GM21529 (cell line): ENCODE results near the gene HOMER3.
"Not testable (repeated sequence)": the region's sequence is repeated elsewhere in the genome, so short reads cannot be mapped to it uniquely, and the experiment has no call there.

ENCODE experiments used
- ATAC-seq: cut with Tn5 transposase; IDR thresholded peaks from one replicate; pipeline ENCODE4 v1.9.1; 2021; ENCODE audit not compliant: unreplicated experiment

HOMER3 gene

DNA sequence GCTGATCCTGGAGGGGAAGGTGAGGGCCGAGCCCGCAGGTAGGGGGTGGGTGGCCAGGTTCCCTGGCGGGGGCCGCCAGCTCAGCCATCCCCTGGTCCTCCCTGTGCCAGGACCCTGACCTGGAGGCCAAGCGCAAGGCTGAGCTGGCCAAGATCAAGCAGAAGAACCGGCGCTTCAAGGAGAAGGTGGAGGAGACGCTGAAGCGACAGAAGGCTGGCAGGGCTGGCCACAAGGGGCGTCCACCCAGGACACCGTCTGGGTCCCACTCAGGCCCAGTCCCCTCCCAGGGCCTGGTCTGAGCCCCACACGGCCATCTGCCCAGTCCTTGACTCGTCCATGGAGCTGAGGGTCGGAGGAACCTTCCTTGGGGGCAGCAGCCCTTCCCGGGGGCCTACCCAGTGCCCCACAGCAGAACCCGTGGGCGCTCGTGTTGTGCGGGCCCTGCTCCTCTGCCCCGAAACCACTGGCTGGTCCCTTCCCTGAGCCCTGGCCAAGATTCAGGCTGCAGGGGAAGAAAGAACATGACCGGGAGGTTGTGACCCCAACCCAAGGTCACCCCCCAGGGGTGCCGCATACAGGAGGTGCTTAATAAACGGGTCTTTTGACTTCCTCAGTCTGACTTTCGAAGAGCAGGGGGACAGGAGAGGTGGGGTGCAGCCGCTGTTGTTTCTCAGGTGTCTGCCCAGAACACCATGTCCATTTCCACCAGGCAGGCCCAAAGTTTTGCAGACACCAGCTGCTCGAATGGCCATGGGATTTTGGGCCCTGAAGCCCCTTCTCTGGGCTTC is 12.8 kb downstream of the HOMER3 start:
- no peak for ATAC-seq

- no peak for ATAC-seq
These were observed 16.3 kb downstream of the HOMER3 start for GRCh38 chr19:18924684-18925213.

GRCh38 chr19:18922228-18922985 is 18.6 kb downstream of the HOMER3 start:
- no peak for ATAC-seq

- no peak for ATAC-seq
These were observed 19.4 kb downstream of the HOMER3 start for GRCh38 chr19:18921593-18921992.

DNA sequence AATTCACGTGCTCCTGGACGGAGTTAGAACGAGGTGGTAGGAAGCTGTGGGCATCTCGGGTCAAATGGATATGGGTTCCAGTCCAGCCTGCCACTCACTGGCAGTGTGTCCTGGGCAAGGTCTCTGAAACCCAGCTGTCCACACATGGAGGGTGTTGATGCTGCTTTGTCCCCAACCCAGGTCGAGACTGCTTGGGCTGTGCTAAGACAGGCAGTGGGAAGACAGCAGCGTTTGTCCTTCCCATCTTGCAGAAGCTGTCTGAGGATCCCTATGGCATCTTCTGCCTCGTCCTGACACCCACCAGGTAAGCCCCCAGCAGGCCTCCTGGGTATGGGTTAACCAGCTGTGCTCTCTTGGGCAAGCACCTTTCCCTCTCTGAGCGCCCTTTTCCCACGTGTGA is 20.6 kb downstream of the HOMER3 start:
- ATAC-seq = no peak

GRCh38 chr19:18919900-18920214 is 21.2 kb downstream of the HOMER3 start:
- ATAC-seq = peak; percentile 4

GRCh38 chr19:18919086-18919899 is 21.7 kb downstream of the HOMER3 start, which contains the start of the genes COPE and DDX49:
TSS of gene COPE (minus strand) at chr19:18919387. CDS start at chr19:18919348, 39 bp downstream.
TSS of gene DDX49 (plus strand) at chr19:18919715. CDS start at chr19:18919742, 27 bp downstream.
- peak; percentile 92 for ATAC-seq

DNA sequence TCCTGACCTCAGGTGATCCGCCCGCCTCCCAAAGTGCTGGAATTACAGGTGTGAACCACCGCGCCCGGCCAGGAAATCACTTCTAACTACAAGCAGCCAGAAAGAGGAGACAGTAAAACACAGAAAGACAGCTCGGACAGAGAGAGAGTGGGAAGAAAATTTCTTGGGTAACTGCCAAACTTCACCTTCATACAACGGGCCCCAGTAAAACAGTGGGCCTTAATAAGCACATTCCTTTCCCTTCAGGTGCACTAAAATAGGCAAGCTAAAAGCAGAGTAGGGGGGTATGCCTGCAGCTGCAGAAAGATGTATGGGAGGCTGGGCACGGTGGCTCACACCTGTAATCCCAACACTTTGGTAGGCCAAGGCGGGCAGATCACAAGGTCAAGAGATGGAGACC is 23.4 kb downstream of the HOMER3 start:
- not testable (repeated sequence) for ATAC-seq

DNA sequence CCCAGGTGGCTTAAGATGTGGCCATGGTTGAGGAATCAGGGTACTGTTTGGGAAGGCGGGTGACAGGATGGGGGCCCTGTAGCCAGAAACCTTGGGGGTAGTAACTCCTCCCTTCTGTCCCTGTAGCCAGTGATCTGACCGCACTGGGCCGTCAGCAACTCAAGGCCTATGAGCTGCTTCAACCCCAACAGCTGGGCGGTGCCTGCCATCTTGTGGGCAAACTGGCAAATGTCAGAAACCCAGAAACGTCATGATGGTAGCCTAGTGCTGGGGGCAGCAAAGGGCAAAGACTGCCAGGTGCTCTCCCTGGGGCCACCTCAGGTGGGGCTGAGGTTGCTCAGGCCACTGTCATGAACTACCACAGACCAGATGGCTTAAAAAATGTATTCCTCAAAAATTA is 25.4 kb downstream of the HOMER3 start:
- no peak for ATAC-seq

DNA sequence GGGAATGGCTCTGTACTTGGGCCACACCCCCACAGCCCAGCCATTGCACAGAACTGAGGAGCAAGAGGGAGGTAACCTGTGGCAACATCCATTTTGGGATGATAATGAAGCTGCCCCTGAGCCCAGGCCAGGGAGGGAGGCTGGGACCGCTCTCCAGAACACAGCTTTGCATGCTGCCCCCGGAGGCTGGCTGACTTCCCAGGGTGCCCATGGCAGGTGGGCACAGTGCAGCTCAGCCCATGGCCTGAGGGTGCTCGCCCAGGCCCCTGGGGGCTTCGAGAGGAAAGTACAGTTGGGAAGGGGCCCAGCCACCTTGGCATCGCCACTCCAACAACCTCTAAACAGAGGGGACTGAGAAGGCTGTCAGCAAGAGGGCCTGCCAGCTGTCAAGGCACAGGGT is 27.6 kb downstream of the HOMER3 start:
- ATAC-seq = no peak

GRCh38 chr19:18912933-18913332 is 28.1 kb downstream of the HOMER3 start:
- ATAC-seq = no peak

DNA sequence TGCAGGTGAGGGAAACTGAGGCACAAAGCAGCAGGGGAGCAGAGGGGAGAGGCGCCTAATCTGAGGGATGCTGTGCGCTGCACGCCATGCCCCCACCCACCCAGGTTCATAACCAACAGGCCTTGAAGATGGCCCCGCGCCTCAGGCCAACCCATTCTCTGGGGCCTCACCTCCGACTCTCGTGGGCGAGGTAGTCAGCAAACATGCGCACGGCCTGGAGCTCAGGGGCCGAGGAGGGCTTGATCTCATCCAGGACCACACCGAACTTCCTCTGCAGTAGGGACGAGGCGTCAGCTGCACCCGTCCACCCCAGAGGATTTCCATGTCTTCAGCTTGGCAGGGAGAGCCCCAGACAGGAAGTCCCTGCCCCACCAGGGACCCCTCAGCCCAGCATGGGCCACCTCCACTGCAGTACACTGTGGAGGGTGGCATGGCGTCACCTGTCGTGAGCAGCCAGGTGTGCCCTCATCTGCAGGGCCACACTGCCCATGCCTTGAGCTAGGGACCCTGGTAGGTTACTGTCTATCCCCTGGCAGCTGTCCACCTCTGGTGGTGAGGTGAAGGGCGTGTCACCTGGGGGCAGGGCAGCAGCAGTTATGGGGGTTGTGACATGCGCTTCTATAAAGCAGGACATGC is 30.1 kb downstream of the HOMER3 start:
- no peak for ATAC-seq

DNA sequence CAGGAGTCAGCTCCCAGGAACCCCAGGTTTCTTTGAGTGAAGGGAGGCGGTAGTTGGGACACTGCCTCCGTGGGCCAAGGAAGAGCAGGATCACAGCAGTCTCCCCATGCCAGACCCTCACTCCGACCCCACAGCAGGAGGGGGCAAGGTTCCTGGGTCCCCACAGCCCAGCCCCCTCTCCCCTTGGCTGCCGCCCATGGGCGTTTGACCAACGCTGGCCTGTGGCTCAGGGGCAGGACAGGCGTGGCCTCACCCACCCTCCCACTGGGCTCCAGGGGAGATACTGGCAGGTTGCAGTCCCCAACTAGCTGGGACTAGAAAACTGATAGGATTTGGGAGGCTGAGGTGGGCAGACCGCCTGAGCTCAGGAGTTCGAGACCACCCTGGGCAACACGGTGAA is 31.0 kb downstream of the HOMER3 start:
- ATAC-seq = no peak

- ATAC-seq = no peak
These were observed 31.9 kb downstream of the HOMER3 start for GRCh38 chr19:18908917-18909619.

GRCh38 chr19:18906605-18907519 is 34.2 kb downstream of the HOMER3 start:
- ATAC-seq = no peak

- ATAC-seq = no peak
These were observed 35.3 kb downstream of the HOMER3 start for GRCh38 chr19:18905513-18906236.

- ATAC-seq = no peak
These were observed 36.0 kb downstream of the HOMER3 start for GRCh38 chr19:18905058-18905456.

- no peak for ATAC-seq
These were observed 36.5 kb downstream of the HOMER3 start for GRCh38 chr19:18904334-18905057.
